Neural progenitor cell (in vitro differentiated cells): ENCODE results near the gene TPI1.
A peak's percentile ranks its signal among the peaks of the same experiment; 100 is the strongest.

Source experiments
- CTCF ChIP-seq: fragments of 200-600 bp; sonication (generic); IDR thresholded peaks from 2 replicates; pipeline ENCODE4 v1.5.1; 2017; ENCODE audit warnings: antibody characterized with exemption, mild to moderate bottlenecking
- EZH2 ChIP-seq: fragments of 200-600 bp; sonication (generic); IDR thresholded peaks from 2 replicates; pipeline ENCODE4 v1.6.1; 2017; ENCODE audit warnings: antibody characterized with exemption, mild to moderate bottlenecking, moderate library complexity
- EZH2phosphoT487 ChIP-seq: fragments of 200-600 bp; sonication (generic); IDR thresholded peaks from 2 replicates; pipeline ENCODE4 v1.6.1; 2017; ENCODE audit warnings: antibody characterized with exemption

GRCh38 chr12:6890789-6891645, 23.7 kb downstream of the TPI1 start:
- TF ChIP-seq CTCF: peak; percentile 79
- no peak for TF ChIP-seq EZH2
- TF ChIP-seq EZH2phosphoT487: no peak
